Ovary (tissue), 9 donors: Measurements from ENCODE around the gene PAX8. TPM values are rescaled to one million over a fixed set of nuclear protein-coding genes. Genes with fewer than 3 reads are reported as not detected.
A peak's percentile ranks its signal among the peaks of the same experiment; 100 is the strongest.

Experiments used
- DNase-seq, 5 donors: peaks; one replicate each; pipeline ENCODE4 v3.0.0-alpha.2; 2019 to 2020
- H3K27ac ChIP-seq, 2 donors: fragments of 200-600 bp; one replicate each; pipeline versions ENCODE4 v1.5.1 to v1.8.0; 2019 to 2022
- H3K27me3 ChIP-seq: fragments of 200-600 bp; one replicate; pipeline ENCODE4 v1.8.0; 2022
- H3K36me3 ChIP-seq: fragments of 200-600 bp; sonication (generic); one replicate; pipeline ENCODE4 v1.5.1; 2019
- H3K4me1 ChIP-seq: one replicate; pipeline ENCODE4 v1.8.1; 2013; ENCODE audit warnings: mild to moderate bottlenecking, moderate library complexity; ENCODE audit not compliant: insufficient read depth
- H3K4me3 ChIP-seq: fragments of 200-600 bp; sonication (generic); one replicate; pipeline ENCODE4 v1.5.1; 2017
- H3K9me3 ChIP-seq, 2 donors: fragments of 200-600 bp in 1 of 2; sonication (generic) in 1 of 2; one replicate each; pipeline versions ENCODE4 v1.5.1 to v1.8.1; 2013 to 2019; ENCODE audit warnings: mild to moderate bottlenecking in 1 of 2, moderate library complexity in 1 of 2
- EP300 ChIP-seq: sonication (generic); formaldehyde crosslinking; IDR thresholded peaks from one replicate; pipeline ENCODE4 v1.6.1; 2017; ENCODE audit warnings: antibody characterized with exemption
- POLR2A ChIP-seq: fragments of 450-650 bp; IDR thresholded peaks from one replicate; pipeline ENCODE4 v1.6.1; 2017; ENCODE audit warnings: antibody characterized with exemption, mild to moderate bottlenecking, moderate library complexity
- WGBS, 3 donors: extraction: QIAGEN DNeasy Blood & Tissue Kit in 1 of 3; methylation state at CpG; one replicate each; pipeline versions ENCODE4 v1.1.5 to v1.1.7; 2013 to 2017; 5-methylcytosine and 5-hydroxymethylcytosine counted together
- intact Hi-C, 4 donors: fragments of 100-400 bp; cut with DNase I; formaldehyde crosslinking; loops; one replicate each; pipeline versions ENCODE4 v1.11.0 to v1.15.1; 2022 to 2023
- polyA plus RNA-seq, 2 donors: library from polyadenylated mRNA; stranded (reverse); fragments of 200-250 nt in 1 of 2; fragments of 350-450 nt in 1 of 2; fragmentation: Illumina TruSeq in 1 of 2; extraction: RNeasy Lipid Tissue Mini Kit (QIAGEN cat#74804) in 1 of 2; gene quantifications; one replicate each; pipeline ENCODE4 v1.2.3, GENCODE V29; 2013 to 2014
- total RNA-seq, 7 donors: library from RNA; depleted of rRNA in 2 of 7; stranded (reverse); fragments of >200 nt in 2 of 7; fragmentation: NEBNext Ultra II Directional in 3 of 7; extraction: Animal tissue kit (Norgen Biotek cat#: 25700) in 3 of 7; gene quantifications; one replicate each; pipeline versions ENCODE4 v1.1.0 to v1.2.4, GENCODE V29; 2016 to 2023
- TF ChIP-seq, protein P1 (sequence below), 3 donors: fragments of 450-650 bp in 2 of 3; fragments of 200-600 bp in 1 of 3; IDR thresholded peaks; one replicate each; pipeline versions ENCODE4 v1.5.1 to v1.8.0; 2016 to 2022; ENCODE audit warnings: antibody characterized with exemption in 3 of 3, mild to moderate bottlenecking in 1 of 3
- donor health status: DM: no; HTN: no; CAD: no; lungs with moderate emphysema.
- donor health status: DM: no; HTN: no; CAD: no.
- donor health status: Bipolar disorder and iron deficiency.
- donor health status: DM: yes; HTN: yes; CAD: no.
- donor health status: DM: no; HTN: no; CAD: no.
- donor health status: DM: yes; HTN: yes; CAD: no.

Gene PAX8
- total and polyA plus RNA-seq, 9 donors, result 0.15 to 90.1 (median 9.6) TPM

DNA sequence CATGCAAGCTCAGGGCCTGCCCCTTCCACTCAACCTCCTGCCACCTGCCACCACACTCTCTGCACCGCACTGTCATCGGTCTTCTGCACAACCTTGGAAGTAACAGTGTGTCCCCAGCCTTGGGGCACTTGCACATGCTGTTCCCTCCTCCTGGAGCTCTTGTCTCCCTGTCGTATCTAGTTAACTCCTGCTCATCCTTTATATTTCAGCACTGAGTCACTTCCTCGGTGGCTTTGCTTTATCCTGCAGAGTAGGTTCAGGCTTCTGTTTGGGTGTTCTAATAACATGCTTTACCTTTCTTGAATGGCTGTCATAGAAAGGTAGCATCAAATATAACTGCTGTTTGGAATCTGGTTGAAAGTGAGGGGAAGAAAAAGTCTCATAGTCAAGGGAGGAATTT, 25.3 kb downstream of the PAX8 start:
- no peak overlapping the region for H3K4me3 ChIP-seq
- H3K4me1 ChIP-seq, result no peaks in the 10 kb centered on the region
- TF ChIP-seq POLR2A (no peak), EP300 (no peak)
- TF ChIP-seq, protein P1, sequence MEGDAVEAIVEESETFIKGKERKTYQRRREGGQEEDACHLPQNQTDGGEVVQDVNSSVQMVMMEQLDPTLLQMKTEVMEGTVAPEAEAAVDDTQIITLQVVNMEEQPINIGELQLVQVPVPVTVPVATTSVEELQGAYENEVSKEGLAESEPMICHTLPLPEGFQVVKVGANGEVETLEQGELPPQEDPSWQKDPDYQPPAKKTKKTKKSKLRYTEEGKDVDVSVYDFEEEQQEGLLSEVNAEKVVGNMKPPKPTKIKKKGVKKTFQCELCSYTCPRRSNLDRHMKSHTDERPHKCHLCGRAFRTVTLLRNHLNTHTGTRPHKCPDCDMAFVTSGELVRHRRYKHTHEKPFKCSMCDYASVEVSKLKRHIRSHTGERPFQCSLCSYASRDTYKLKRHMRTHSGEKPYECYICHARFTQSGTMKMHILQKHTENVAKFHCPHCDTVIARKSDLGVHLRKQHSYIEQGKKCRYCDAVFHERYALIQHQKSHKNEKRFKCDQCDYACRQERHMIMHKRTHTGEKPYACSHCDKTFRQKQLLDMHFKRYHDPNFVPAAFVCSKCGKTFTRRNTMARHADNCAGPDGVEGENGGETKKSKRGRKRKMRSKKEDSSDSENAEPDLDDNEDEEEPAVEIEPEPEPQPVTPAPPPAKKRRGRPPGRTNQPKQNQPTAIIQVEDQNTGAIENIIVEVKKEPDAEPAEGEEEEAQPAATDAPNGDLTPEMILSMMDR (IDR thresholded peaks at IDR 0.05), result no peak
- no peaks in the 10 kb centered on the region for H3K36me3 ChIP-seq
- DNase-seq, result no peak
- H3K27ac ChIP-seq, result no peak overlapping the region
- H3K27me3 ChIP-seq, result no peaks in the 10 kb centered on the region
- H3K9me3 ChIP-seq, result no peaks in the 10 kb centered on the region
- WGBS, 3 donors, result 81 to 91% (median 87%) methylated on average over 4 of the region's 4 CpGs
- intact Hi-C loops, result no loop called here

DNA sequence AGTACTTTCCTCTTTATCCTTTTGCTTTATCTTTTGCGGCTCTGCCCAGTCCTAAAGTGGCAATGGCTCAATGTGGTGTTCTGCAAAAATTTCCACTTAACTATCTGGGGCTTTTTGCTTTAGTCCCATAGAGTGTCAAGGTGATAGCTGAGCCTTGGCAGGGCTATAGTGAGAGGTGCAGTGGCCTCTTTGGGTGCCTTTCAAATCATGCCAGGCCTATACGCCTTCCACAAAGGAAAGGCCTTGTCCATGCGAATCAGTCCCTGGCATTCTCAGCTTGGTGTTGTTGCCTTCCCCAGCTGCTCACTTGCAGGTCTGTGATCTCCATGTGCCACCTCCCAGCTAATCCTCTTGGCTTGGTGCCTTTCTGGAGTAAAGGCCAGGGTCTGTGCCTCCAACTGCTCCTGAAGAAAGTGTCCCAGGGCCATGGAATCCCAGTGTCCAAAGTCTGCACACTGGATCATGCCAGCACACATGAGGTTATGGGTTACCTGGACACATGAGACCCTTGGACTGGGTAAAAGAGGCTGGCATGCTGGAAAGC, 26.6 kb downstream of the PAX8 start:
- Histone ChIP-seq H3K9me3 (no peaks in the 10 kb centered on the region), H3K27ac (no peak overlapping the region), H3K36me3 (no peaks in the 10 kb centered on the region), H3K27me3 (no peaks in the 10 kb centered on the region), H3K4me1 (no peaks in the 10 kb centered on the region), H3K4me3 (no peak overlapping the region)
- WGBS, 3 donors, result 95 to 97% (median 96%) methylated on average over 3 of the region's 3 CpGs
- intact Hi-C loops, result no loop called here
- DNase-seq, result no peak
- TF ChIP-seq EP300, result no peak
- TF ChIP-seq, protein P1 (IDR thresholded peaks at IDR 0.05), result no peak
- TF ChIP-seq POLR2A, result no peak

DNA sequence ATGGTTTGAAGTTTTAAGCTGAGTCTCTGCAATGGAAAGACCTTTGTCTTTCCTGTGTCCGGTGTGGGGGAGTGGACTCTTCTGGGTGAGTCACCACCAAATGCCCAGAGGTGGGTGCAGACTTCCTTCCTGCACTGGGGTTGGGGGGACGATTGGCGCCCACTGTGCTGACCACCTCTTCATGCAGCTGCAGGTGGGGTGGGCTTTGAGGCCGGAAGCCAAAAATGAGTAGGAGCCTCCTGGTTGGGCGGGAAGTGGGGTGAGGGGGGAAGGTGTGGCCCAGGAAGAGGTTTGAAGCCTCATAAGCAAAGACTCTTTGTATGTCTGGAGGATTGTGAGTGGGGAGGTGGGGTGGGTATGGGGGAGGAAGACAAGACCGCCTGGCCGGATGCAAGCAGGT, 27.6 kb downstream of the PAX8 start:
- no peaks in the 10 kb centered on the region for H3K27me3 ChIP-seq
- H3K4me3 ChIP-seq, result no peak overlapping the region
- intact Hi-C loops, result no loop called here
- no peaks in the 10 kb centered on the region for H3K4me1 ChIP-seq
- 83 to 86% (median 84%) methylated on average over 7 of the region's 7 CpGs for WGBS, 3 donors
- no peak for DNase-seq
- no peaks in the 10 kb centered on the region for H3K36me3 ChIP-seq
- H3K27ac ChIP-seq, result no peak overlapping the region
- H3K9me3 ChIP-seq, result no peaks in the 10 kb centered on the region
- TF ChIP-seq, protein P1 (IDR thresholded peaks at IDR 0.05), result no peak
- TF ChIP-seq POLR2A (no peak), EP300 (no peak)

DNA sequence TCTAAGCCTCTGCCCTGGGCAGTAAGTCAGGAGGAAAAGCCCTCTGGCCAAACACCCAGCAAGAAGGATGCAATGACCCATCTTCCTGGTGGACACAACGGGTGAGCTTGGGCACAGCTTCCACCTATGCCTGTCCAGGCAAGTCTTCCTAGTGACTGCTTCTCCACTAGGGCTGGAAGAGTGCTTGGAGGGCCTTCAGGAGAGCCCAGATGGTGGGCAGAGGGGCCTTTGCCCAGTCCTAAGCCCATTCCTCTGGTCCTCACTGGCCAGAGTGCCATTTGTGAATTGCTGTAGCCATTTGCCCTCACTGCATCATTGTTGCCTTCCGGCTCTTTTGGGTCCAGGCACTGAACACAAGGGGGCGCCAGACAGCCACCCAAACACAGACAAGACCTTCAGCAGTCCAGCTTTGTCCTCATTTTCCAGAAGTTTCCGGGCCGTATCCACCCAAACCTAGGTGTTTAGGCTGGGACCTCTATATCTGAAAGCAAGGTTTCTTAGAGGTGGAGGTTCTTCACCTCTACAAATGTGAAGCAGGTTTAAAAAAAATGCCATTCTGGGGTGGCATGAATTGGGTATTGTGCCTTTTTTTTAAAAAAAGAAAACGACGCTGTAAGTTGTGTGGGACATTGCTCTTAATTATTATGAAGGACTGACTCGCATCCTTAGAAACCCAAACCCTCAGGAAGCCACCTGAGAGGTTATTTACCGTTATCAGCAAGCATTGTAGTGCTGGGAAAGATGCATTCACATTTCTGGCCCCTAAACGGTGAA, 29.5 kb downstream of the PAX8 start:
- no peaks in the 10 kb centered on the region for H3K36me3 ChIP-seq
- WGBS, 3 donors, result 45 to 46% (median 45%) methylated on average over 10 of the region's 10 CpGs
- TF ChIP-seq, protein P1 (IDR thresholded peaks at IDR 0.05), result peak; percentile 11 to 47 (median 38)
- TF ChIP-seq POLR2A, result no peak
- no peak overlapping the region for H3K4me3 ChIP-seq
- peak; percentile 34 to 67 (median 63) for DNase-seq
- no peaks in the 10 kb centered on the region for H3K4me1 ChIP-seq
- H3K27me3 ChIP-seq, result no peaks in the 10 kb centered on the region
- no peak overlapping the region for H3K27ac ChIP-seq
- no peaks in the 10 kb centered on the region for H3K9me3 ChIP-seq
- intact Hi-C loops, result loop anchor here in 1 of 4 donors (5.0 kb wide), 1 partner anchor 123 kb away; no protein-coding TSS in a partner anchor
